A375 (cell line): ENCODE data around the gene EIF2B5. TPM values are rescaled to one million over a fixed set of nuclear protein-coding genes. Genes with fewer than 3 reads are reported as not detected.

Experiments
- small RNA-seq: library from RNA; depleted of rRNA; stranded (forward); fragments of <200 nt; gene quantifications from one replicate; pipeline ENCODE3, GENCODE V24; 2014
- total RNA-seq: library from RNA; depleted of rRNA; stranded (reverse); fragments of >200 nt; shearing (Covaris generic); gene quantifications from 2 replicates; pipeline ENCODE4 v1.2.3, GENCODE V29; 2014; rRNA removed

The EIF2B5 gene
- 43.3 and 58.9 TPM in 2 replicates for total RNA-seq

DNA sequence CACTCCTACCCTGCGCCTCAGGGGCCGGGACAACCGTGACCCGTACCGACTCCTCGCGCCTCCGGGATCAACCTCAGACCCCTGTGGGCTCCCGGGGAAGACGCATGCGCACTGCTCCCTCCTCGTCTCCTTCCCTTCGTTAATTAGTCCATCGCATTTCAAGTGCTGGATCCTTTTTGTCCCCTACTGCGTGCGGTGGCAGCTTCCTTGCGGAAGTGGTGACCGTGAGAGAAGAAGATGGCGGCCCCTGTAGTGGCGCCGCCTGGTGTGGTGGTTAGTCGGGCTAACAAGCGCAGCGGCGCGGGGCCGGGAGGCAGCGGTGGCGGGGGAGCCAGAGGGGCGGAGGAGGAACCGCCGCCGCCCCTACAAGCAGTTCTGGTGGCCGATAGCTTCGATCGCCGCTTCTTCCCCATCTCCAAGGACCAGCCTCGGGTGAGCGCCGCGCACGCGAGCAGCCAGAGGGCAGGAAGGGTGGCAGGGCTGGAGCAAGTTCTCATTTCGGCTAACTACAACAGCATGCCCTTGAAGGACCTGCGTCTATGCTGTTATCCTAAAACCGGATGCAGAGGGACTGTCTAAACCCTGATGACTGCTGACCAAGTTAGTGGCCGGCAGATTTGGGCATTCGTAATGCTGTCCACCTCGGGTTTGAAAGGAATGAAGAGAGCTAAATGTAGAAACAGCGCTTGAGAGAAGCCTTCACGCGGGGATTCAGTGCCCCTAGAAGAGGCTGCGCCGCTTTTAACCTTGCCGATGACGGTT, at the start of gene EIF2B5:
Gene EIF2B5, plus strand, starts transcription at position 210 of the 762 bp plus-strand sequence. Its CDS starts 28 bp downstream, at position 238.

DNA sequence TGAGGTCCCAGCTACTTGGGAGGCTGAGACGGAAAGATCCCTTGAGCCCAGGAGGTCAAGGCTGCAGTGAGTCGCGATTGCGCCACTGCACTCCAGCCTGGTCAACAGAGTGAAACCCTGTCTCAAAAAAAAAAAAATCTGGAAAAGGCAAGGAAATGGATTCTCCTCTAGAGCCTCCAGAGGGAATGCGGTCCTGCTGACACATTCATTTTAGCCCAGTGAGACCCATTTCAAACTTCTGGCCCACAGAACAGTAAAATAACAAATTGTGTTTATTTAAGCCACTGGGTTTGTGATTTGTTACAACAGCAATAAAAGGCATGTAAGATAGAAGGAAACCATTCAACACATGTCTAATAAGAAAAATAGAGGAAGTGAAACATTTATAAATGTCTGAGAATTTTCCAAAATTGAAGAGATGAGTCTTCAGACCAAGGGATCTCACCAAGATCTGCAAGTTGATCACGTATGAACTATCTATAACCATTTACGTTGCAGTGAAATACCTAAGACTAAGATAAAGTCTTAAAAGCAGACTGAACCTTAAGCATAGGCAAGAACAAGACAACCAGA, 38.3 kb upstream of the EIF2B5 start, which contains the start of gene HTR3E:
Gene HTR3E, plus strand, starts transcription at position 254 of the 573 bp plus-strand sequence. CDS start 466 bp downstream, outside the sequence.

DNA sequence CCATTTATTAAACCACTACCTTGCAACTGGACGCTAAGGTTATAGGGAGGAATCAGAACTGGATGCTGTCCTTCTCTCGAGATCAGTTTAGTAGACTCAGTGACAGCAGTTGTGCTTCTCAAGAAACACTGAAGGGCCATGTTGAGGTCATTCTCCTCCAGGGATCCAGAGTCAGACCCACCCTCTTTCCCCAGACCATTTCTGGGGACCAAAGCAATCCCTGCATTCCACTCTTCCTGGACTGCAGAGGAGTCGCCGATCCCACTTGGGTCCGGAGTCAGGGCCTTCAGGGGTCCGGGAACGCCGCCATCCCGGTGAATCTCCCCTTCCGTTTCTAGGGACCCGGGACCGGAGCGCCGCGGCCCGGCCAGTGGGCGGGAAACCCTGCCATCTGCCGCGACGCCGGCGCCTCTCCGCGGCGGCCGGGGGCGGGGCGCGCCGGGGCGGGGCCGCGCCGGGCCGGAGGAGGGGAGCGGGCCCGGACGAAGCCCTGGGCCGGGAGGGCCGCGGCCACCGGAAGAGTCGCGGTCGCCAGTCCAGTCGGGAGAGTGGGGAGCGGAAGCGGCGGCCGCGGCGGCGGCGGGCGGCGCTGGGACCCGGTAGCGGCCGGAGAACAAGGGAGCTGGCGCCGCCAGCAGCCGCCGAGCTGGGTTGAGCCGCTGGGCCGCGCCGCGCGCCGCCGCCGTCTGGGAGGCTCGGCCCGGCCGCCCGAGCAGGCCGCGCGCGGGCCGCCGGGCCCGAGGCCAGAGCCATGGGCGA, 19.9 kb downstream of the EIF2B5 start, which contains the start of gene DVL3:
Gene DVL3, plus strand, starts transcription at position 493 of the 759 bp plus-strand sequence. Its CDS starts 259 bp downstream, at position 752.

DNA sequence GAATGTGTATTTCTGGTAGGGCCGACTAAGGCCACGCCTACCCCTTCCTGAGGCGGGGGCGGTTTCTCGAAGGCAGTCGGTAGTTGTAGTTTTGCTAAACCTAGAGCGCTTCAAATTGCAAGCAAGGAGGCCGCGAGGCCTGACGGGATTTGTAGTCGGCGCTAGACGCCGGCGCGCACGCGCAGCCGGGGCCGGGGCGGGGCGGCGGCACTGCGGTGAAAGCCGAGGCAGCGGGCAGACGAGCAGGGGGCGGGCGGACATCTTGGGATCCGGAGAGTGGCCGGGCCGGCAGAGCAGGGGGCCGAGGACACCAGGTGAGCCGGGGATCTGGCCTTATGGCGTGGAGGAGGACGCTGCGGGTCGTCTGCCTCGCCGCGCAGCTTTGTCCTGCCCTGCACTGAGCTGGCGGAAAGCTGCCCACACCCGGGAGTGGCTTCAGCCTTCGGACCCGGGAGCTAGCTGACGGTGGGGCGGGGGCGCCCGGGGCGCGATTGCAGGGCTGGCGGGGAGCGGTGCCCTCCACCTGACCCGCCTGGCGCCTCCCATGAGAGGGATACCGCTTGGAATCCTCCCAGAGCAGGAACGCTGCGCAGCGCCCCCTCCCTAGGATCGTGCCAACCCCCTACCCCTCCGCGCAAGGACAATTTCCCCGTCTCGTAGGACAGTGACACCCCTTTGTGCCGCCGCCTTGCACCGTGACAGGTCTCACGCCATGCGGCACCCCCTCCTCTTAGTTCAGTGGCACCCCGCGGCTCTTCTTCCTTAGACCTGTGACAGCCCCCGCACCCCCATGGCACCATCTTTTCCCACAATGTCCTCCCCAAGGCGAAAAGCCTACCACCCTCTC, 39.7 kb downstream of the EIF2B5 start, which contains the start of gene AP2M1:
Gene AP2M1, plus strand, starts transcription at position 210 of the 847 bp plus-strand sequence. CDS start 2,139 bp downstream, outside the sequence.

DNA sequence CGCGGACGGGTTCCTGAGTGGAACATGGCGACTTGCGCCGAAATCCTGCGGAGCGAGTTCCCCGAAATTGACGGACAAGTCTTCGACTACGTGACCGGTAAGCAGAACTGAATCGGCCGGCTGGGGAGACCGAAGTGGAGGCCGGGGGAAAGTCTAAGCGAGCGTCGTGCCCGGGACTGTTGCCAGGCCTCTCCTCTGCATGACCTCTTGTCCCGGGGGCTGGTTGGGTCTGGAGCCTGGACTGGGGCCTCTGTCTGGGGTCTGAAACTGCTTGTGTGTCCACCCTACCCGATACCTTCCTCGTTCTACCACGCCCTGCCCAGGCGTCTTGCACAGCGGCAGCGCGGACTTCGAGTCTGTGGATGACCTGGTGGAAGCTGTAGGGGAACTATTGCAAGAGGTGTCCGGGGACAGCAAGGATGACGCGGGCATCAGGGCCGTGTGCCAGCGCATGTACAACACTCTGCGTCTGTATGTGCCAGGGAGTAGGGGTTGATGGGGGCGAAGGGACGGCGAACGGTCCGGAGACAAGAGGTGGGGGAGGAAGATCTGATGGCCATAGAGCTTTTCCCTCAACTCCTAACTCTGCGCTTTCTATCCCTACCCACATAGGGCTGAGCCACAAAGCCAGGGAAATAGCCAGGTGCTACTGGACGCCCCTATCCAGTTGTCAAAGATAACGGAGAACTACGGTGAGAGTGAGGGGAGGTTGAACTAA, 51.2 kb downstream of the EIF2B5 start, which contains the start of gene ABCF3:
Gene ABCF3, plus strand, starts transcription at position 16 of the 718 bp plus-strand sequence. Its CDS starts 9 bp downstream, at position 25.

Small RNAs within 50 kb of the gene (small RNA-seq; reads per million reads assigned to genes)
- not detected for gene RF00019

Other genes starting within 250 kb of the EIF2B5 start
- 8.3 and 9.0 TPM in 2 replicates for gene ABCC5, start 117.5 kb upstream of the EIF2B5 start, total RNA-seq
- not detected in 2 replicates for gene HTR3D, start 103.6 kb upstream of the EIF2B5 start, total RNA-seq
- not detected in 2 replicates for gene HTR3C, start 82.3 kb upstream of the EIF2B5 start, total RNA-seq
- not detected in 2 replicates for gene HTR3E, start 38.3 kb upstream of the EIF2B5 start, total RNA-seq
- 25.2 and 31.6 TPM in 2 replicates for gene DVL3, start 20.0 kb downstream of the EIF2B5 start, total RNA-seq
- 243 and 275 TPM in 2 replicates for gene AP2M1, start 39.5 kb downstream of the EIF2B5 start, total RNA-seq
- 25.7 and 26.3 TPM in 2 replicates for gene ABCF3, start 50.8 kb downstream of the EIF2B5 start, total RNA-seq
- gene VWA5B2, start 94.2 kb downstream of the EIF2B5 start, total RNA-seq: 0.15 TPM in 1 of 2 replicates, not detected in the other
- gene ALG3, start 113.6 kb downstream of the EIF2B5 start, total RNA-seq: 34.3 and 51.6 TPM in 2 replicates
- gene EEF1AKMT4, start 114.3 kb downstream of the EIF2B5 start, total RNA-seq: 5.9 TPM in 2 replicates
- 0.23 and 0.40 TPM in 2 replicates for gene CAMK2N2, start 126.2 kb downstream of the EIF2B5 start, total RNA-seq
- not detected in 2 replicates for gene ECE2, start 140.7 kb downstream of the EIF2B5 start, total RNA-seq
- 248 and 283 TPM in 2 replicates for gene PSMD2, start 163.9 kb downstream of the EIF2B5 start, total RNA-seq
- 320 and 331 TPM in 2 replicates for gene EIF4G1, start 179.2 kb downstream of the EIF2B5 start, total RNA-seq
- 17.6 and 17.9 TPM in 2 replicates for gene FAM131A, start 202.2 kb downstream of the EIF2B5 start, total RNA-seq
- gene CLCN2, start 226.2 kb downstream of the EIF2B5 start, total RNA-seq: 14.2 and 16.4 TPM in 2 replicates
- gene POLR2H, start 226.4 kb downstream of the EIF2B5 start, total RNA-seq: 116 and 132 TPM in 2 replicates
- gene THPO, start 242.8 kb downstream of the EIF2B5 start, total RNA-seq: not detected in 2 replicates
- 0.11 TPM in 1 of 2 replicates, not detected in the other for gene CHRD, start 244.7 kb downstream of the EIF2B5 start, total RNA-seq